Uterus (tissue), 4 donors: ENCODE data around the gene DCTD. TPM values are rescaled to one million over a fixed set of nuclear protein-coding genes. Genes with fewer than 3 reads are reported as not detected.

ENCODE experiments used
- DNase-seq, 2 donors: peaks; one replicate each; pipeline ENCODE4 v3.0.0-alpha.2; 2019 to 2020
- H3K27ac ChIP-seq, 2 donors: fragments of 200-600 bp; sonication (generic); 1 replicate in 1 of 2; 2 replicates in 1 of 2; pipeline ENCODE4 v1.5.1; 2016 to 2018
- H3K27me3 ChIP-seq, 2 donors: fragments of 200-600 bp; sonication (generic); one replicate each; pipeline ENCODE4 v1.5.1; 2018 to 2019; ENCODE audit warnings: control low read depth in 1 of 2
- H3K36me3 ChIP-seq, 2 donors: fragments of 200-600 bp; sonication (generic); one replicate each; pipeline ENCODE4 v1.5.1; 2019; ENCODE audit warnings: control low read depth in 1 of 2
- H3K4me1 ChIP-seq, 2 donors: fragments of 200-600 bp; sonication (generic); one replicate each; pipeline ENCODE4 v1.5.1; 2018 to 2019; ENCODE audit warnings: control low read depth in 1 of 2
- H3K4me3 ChIP-seq, 2 donors: fragments of 200-600 bp; sonication (generic); 1 replicate in 1 of 2; 2 replicates in 1 of 2; pipeline ENCODE4 v1.5.1; 2018 to 2019; ENCODE audit warnings: mild to moderate bottlenecking in 1 of 2
- H3K9me3 ChIP-seq, 2 donors: fragments of 200-600 bp; sonication (generic); one replicate each; pipeline ENCODE4 v1.5.1; 2019; ENCODE audit warnings: control low read depth in 1 of 2
- POLR2A ChIP-seq, 2 donors: fragments of 450-650 bp; IDR thresholded peaks; one replicate each; pipeline ENCODE4 v1.6.1; 2016; ENCODE audit warnings: antibody characterized with exemption in 2 of 2, mild to moderate bottlenecking in 1 of 2, moderate library complexity in 1 of 2
- intact Hi-C: fragments of 100-400 bp; cut with DNase I; formaldehyde crosslinking; loops from one replicate; pipeline ENCODE4 v1.15.1; 2023; ENCODE audit warnings: low total_unique reads
- total RNA-seq, 4 donors: library from RNA; depleted of rRNA in 3 of 4; stranded (reverse); fragments of >200 nt in 3 of 4; gene quantifications; one replicate each; pipeline versions ENCODE4 v1.1.0 to v1.2.4, GENCODE V29; 2014 to 2023
- TF ChIP-seq, protein P1 (sequence below), 4 experiments: fragments of 200-600 bp in 2 of 4; fragments of 450-650 bp in 2 of 4; sonication (generic) in 2 of 4; IDR thresholded peaks; one replicate each; pipeline ENCODE4 v1.5.1; 2016 to 2019; ENCODE audit warnings: antibody characterized with exemption in 4 of 4, mild to moderate bottlenecking in 2 of 4, moderate library complexity in 1 of 4
- donor health status: DM: yes; HTN: yes; CAD: no.

The DCTD gene
- total RNA-seq, 4 donors from 2014 or later = 49.7 to 131 (median 73.4) TPM

DNA sequence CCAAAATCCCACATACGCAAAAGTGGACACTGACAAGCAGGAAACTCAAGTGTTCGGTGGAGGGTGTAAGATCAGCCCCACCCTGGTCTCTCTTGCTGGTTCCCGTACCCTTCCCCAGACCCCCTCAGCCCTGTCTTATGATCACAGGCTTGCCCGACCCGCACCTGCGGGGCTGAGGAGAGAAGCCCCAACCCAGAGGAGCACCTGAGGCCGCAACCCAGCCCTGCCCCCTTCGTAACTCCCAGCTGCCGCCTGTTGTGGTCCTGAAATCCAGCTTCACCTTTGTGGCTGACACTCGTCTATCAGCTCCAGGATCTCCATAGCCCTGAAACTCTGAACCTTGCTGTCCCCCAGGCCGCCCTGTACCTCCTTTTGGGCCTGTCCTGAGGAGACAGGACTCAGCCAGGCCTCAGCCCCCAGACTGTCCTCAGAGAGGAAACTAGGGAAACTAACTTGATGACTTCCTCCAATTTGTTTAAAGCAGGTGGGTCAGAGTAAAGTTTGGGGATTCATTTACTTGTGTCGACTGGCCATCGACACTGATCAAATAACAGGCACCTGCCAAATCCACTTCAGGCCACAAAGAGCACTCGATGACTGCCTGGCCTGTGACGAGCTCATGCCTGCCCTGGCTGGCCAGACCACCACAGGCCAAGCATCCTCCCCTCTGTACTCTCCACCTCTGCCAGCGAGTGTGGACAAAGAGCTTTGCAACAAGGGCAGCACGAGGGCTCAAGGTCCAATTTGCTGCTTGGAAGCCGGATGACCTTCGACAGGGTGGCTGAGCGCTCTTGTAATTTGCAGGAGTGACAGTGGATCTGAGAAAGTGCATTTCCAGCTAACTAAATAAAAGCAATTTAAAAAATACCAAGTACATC, 19.3 kb downstream of the DCTD start:
- Histone ChIP-seq H3K9me3 (no peaks in the 10 kb centered on the region), H3K36me3 (no peaks in the 10 kb centered on the region), H3K27ac (no peak overlapping the region), H3K27me3 (no peaks in the 10 kb centered on the region), H3K4me3 (no peak overlapping the region), H3K4me1 (no peaks in the 10 kb centered on the region)
- no peak for DNase-seq
- TF ChIP-seq, protein P1, sequence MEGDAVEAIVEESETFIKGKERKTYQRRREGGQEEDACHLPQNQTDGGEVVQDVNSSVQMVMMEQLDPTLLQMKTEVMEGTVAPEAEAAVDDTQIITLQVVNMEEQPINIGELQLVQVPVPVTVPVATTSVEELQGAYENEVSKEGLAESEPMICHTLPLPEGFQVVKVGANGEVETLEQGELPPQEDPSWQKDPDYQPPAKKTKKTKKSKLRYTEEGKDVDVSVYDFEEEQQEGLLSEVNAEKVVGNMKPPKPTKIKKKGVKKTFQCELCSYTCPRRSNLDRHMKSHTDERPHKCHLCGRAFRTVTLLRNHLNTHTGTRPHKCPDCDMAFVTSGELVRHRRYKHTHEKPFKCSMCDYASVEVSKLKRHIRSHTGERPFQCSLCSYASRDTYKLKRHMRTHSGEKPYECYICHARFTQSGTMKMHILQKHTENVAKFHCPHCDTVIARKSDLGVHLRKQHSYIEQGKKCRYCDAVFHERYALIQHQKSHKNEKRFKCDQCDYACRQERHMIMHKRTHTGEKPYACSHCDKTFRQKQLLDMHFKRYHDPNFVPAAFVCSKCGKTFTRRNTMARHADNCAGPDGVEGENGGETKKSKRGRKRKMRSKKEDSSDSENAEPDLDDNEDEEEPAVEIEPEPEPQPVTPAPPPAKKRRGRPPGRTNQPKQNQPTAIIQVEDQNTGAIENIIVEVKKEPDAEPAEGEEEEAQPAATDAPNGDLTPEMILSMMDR (IDR thresholded peaks at IDR 0.05) = no peak
- no peak for TF ChIP-seq POLR2A (IDR thresholded peaks at IDR 0.05)
- intact Hi-C loops = no loop called here

DNA sequence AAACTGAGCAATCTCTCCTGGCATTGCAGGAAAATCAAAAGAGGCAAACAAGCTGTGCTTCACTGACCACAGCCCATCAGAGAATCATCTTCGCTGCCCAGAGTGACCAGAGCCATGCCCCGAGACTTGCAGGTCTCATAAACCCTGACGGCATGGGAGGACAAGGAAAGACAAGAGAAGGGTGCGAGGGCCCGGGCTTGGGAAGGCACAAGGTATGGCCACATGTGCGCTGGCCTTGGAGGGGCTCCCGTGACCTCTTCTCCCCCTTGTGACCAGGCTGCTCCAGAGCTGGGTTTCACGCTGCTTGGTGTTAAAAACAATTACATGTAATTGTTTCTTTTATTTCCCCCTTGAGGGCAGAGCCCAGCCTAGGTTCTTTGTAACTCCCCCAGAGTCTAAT, 20.8 kb downstream of the DCTD start:
- H3K4me1 ChIP-seq = no peaks in the 10 kb centered on the region
- no peak overlapping the region for H3K4me3 ChIP-seq
- intact Hi-C loops = no loop called here
- no peaks in the 10 kb centered on the region for H3K27me3 ChIP-seq
- no peak for DNase-seq
- no peaks in the 10 kb centered on the region for H3K36me3 ChIP-seq
- H3K9me3 ChIP-seq = no peaks in the 10 kb centered on the region
- H3K27ac ChIP-seq = no peak overlapping the region
- TF ChIP-seq, protein P1 (IDR thresholded peaks at IDR 0.05) = no peak
- TF ChIP-seq POLR2A (IDR thresholded peaks at IDR 0.05) = no peak

DNA sequence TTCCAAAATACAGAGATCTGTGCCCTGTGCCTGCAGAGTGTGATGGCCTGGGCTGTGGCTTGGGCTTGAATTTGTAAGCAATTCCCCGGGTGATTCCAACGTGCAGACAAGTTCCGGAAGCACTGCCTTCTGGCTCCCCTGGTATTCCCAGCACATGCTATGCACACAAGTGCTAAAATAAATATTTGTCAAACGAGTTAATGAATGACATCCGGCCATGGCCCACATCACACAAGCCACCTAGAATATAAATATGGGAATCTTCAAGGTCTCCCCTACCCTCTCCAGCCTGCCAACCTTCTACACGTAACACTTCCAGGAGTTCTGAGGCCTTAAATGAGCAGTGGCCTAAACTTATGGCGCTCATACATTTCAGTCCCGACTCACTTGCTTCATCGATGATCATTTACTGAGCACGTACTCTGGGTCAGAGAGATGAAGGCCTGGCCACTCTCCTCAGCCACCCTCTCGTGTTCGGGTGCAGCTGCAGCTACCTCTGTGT, 21.3 kb downstream of the DCTD start:
- Histone ChIP-seq H3K36me3 (no peaks in the 10 kb centered on the region), H3K27ac (no peak overlapping the region)

DNA sequence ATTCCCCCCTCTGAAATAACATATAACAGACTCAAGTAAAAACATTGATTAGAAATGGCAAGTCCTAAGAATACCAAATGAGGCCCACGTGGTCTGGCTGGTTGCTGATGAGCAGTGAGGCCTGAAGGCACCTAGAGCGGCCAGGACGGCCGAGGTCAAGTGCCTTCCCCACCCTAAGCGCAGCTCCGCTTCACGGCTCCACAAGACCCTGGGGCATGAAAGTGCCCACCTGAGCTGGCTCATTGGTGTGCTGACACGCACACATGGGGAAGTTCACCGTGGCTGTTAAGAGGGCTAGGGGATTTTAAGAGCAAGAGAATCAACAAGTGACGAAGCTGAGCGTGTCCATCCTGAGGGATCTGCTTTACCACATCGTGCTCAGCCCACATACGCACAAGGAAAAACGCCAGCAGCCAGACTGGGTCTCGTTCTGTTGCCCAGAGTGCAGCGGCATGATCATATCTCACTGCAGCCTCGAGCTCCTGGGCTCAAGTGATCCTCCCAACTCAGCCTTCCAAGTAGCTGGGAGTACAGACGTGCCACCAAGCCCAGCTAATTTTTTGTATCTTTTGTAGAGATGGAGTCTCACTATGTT, 22.4 kb downstream of the DCTD start:
- no peak for TF ChIP-seq POLR2A (IDR thresholded peaks at IDR 0.05)
- TF ChIP-seq, protein P1 (IDR thresholded peaks at IDR 0.05) = no peak
- no peaks in the 10 kb centered on the region for H3K27me3 ChIP-seq
- DNase-seq = no peak
- intact Hi-C loops = no loop called here
- no peak overlapping the region for H3K27ac ChIP-seq
- H3K9me3 ChIP-seq = no peaks in the 10 kb centered on the region
- no peaks in the 10 kb centered on the region for H3K36me3 ChIP-seq
- H3K4me3 ChIP-seq = no peak overlapping the region
- no peaks in the 10 kb centered on the region for H3K4me1 ChIP-seq

More for the DNA sequence above, 21.3 kb downstream of the DCTD start:
- Histone ChIP-seq H3K4me1 (no peaks in the 10 kb centered on the region), H3K4me3 (no peak overlapping the region), H3K27me3 (no peaks in the 10 kb centered on the region), H3K9me3 (no peaks in the 10 kb centered on the region)
- intact Hi-C loops = no loop called here
- DNase-seq = no peak
- TF ChIP-seq POLR2A (IDR thresholded peaks at IDR 0.05) = no peak
- TF ChIP-seq, protein P1 (IDR thresholded peaks at IDR 0.05) = no peak

DNA sequence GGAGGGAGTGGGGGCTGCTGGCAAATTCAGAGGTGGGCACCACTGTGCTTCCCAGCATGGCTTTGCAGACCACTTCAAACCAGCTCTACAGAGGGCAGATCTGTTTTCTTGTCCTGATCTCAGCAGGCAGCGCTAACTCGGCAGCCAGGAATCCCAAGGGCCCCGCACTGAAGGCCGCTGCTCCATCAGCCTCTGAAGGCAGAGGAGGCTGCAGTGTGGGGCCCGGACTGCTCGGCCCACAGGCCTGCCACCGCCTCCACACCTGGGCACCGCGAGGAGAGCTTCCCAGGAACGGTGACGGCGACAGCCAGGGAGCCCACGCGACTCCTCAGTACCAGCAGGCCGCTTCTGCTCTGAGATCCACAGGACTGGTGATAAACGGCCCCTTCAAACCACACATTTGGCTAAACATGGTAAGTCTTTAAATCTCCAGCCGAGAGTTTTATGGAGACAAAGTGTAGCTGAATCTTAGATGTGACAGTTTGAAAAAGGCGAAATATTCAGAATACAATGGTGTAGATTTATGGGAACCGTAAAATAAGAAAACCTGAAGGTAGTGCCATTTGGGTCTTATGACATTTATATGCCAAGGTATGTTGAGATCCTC, 23.6 kb downstream of the DCTD start:
- no peak overlapping the region for H3K27ac ChIP-seq
- intact Hi-C loops = no loop called here

More for the DNA sequence above, 23.6 kb downstream of the DCTD start:
- H3K36me3 ChIP-seq = no peaks in the 10 kb centered on the region
- TF ChIP-seq, protein P1 (IDR thresholded peaks at IDR 0.05) = no peak
- TF ChIP-seq POLR2A (IDR thresholded peaks at IDR 0.05) = no peak
- H3K9me3 ChIP-seq = no peaks in the 10 kb centered on the region
- no peaks in the 10 kb centered on the region for H3K27me3 ChIP-seq
- H3K4me1 ChIP-seq = no peaks in the 10 kb centered on the region
- DNase-seq = no peak
- no peak overlapping the region for H3K4me3 ChIP-seq
